GM13976 (cell line): ENCODE results near the gene CCDC197.
A peak's percentile ranks its signal among the peaks of the same experiment; 100 is the strongest.

Experiments used
- DNase-seq: peaks from one replicate; pipeline ENCODE4 v3.0.0; 2012; ENCODE audit warnings: low spot score
- CTCF ChIP-seq: IDR thresholded peaks from 2 replicates; pipeline ENCODE4 v1.5.1; 2012; ENCODE audit warnings: borderline replicate concordance, mild to moderate bottlenecking; ENCODE audit not compliant: insufficient read depth; ENCODE audit errors: extremely low read depth, missing control alignments, control extremely low read depth
- in situ Hi-C: fragments of 300-500 bp; cut with MboI; formaldehyde crosslinking; loops from one replicate; pipeline ENCODE4 v1.12.0; 2022; ENCODE audit warnings: low sequenced_read_pairs, mixed read lengths, inconsistent platforms; ENCODE audit not compliant: unreplicated experiment

CCDC197 gene

GRCh38 chr14:94052662-94053061, 55.6 kb downstream of the CCDC197 start:
- no peak for TF ChIP-seq CTCF
- DNase-seq: no peak
- in situ Hi-C loops: no loop called here

- no peak for DNase-seq
- TF ChIP-seq CTCF: no peak
- in situ Hi-C loops: no loop called here
Measured at GRCh38 chr14:94054401-94054800, 57.3 kb downstream of the CCDC197 start.

GRCh38 chr14:94054936-94055335, 57.8 kb downstream of the CCDC197 start:
- in situ Hi-C loops: no loop called here
- no peak for TF ChIP-seq CTCF
- no peak for DNase-seq

- no peak for TF ChIP-seq CTCF
- in situ Hi-C loops: no loop called here
- peak; percentile 50 for DNase-seq
Measured at GRCh38 chr14:94056579-94057308, 59.6 kb downstream of the CCDC197 start.

GRCh38 chr14:94058128-94058673, 61.1 kb downstream of the CCDC197 start:
- no peak for DNase-seq
- no peak for TF ChIP-seq CTCF
- in situ Hi-C loops: no loop called here
